PFSK-1 (cell line): ENCODE results near the gene BROX.

Experiments used
- FOXP2 ChIP-seq: optimal IDR thresholded peaks from 2 replicates; pipeline ENCODE3; 2011; ENCODE audit warnings: borderline replicate concordance, control low read depth, inconsistent platforms; ENCODE audit not compliant: insufficient read depth; ENCODE audit errors: extremely low read length, extremely low read depth
- POLR2AphosphoS5 ChIP-seq: IDR thresholded peaks from 2 replicates; pipeline ENCODE4 v1.6.1; 2012; ENCODE audit warnings: low read depth, mild to moderate bottlenecking, control low read depth, low read length, moderate library complexity
- SIN3A ChIP-seq: IDR thresholded peaks from 2 replicates; pipeline ENCODE4 v1.6.1; 2012; ENCODE audit warnings: mild to moderate bottlenecking, low read length, moderate library complexity, borderline replicate concordance; ENCODE audit not compliant: insufficient read depth
- TAF1 ChIP-seq: IDR thresholded peaks from 2 replicates; pipeline ENCODE4 v1.6.1; 2012; ENCODE audit warnings: low read length, control low read depth, borderline replicate concordance; ENCODE audit not compliant: insufficient read depth
- TF ChIP-seq, protein P1 (sequence below), 2 experiments: IDR thresholded peaks; 2 replicates each; pipeline versions ENCODE4 v1.6.1 to v1.8.0; 2011 to 2012; ENCODE audit warnings: low read depth in 2 of 2, low read length in 2 of 2, control low read depth in 1 of 2, inconsistent platforms in 1 of 2, mild to moderate bottlenecking in 1 of 2, moderate library complexity in 1 of 2; ENCODE audit not compliant: insufficient read depth in 1 of 2

DNA sequence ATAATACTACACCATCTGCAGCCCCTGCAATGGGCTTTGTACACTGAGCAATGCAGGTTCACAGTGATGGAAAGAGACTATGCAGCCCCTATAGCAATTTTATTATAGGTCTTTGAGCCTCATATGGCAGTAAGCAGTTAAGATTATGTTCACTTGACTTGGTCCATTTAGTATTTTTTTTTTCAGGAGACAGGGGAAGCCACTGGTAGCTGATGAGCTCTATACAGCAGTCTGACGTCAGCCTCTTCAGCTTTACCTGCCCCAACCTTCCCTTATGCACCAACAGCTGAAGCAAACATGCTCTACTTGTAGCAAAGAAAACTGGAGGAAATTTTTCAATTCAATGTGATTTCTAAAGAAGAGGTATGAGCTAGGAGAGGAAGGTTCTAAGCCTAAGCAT is 32.3 kb upstream of the BROX start:
- TF ChIP-seq, protein P1, sequence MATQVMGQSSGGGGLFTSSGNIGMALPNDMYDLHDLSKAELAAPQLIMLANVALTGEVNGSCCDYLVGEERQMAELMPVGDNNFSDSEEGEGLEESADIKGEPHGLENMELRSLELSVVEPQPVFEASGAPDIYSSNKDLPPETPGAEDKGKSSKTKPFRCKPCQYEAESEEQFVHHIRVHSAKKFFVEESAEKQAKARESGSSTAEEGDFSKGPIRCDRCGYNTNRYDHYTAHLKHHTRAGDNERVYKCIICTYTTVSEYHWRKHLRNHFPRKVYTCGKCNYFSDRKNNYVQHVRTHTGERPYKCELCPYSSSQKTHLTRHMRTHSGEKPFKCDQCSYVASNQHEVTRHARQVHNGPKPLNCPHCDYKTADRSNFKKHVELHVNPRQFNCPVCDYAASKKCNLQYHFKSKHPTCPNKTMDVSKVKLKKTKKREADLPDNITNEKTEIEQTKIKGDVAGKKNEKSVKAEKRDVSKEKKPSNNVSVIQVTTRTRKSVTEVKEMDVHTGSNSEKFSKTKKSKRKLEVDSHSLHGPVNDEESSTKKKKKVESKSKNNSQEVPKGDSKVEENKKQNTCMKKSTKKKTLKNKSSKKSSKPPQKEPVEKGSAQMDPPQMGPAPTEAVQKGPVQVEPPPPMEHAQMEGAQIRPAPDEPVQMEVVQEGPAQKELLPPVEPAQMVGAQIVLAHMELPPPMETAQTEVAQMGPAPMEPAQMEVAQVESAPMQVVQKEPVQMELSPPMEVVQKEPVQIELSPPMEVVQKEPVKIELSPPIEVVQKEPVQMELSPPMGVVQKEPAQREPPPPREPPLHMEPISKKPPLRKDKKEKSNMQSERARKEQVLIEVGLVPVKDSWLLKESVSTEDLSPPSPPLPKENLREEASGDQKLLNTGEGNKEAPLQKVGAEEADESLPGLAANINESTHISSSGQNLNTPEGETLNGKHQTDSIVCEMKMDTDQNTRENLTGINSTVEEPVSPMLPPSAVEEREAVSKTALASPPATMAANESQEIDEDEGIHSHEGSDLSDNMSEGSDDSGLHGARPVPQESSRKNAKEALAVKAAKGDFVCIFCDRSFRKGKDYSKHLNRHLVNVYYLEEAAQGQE (IDR thresholded peaks at IDR 0.05; ENCODE audit: insufficient read depth in 1 of 2, low read depth in 2 of 2, low read length in 2 of 2) = no peak
- TF ChIP-seq TAF1 (no peak), SIN3A (no peak), POLR2AphosphoS5 (no peak), FOXP2 (no peak)
